ENCODE data around the gene UGT1A8. TPM values are rescaled to one million over a fixed set of nuclear protein-coding genes. Genes with fewer than 3 reads are reported as not detected.

UGT1A8 gene
- polyA plus RNA-seq, 1 of the 3 experiments (the other 2 are of a cell fraction), result not detected

DNA sequence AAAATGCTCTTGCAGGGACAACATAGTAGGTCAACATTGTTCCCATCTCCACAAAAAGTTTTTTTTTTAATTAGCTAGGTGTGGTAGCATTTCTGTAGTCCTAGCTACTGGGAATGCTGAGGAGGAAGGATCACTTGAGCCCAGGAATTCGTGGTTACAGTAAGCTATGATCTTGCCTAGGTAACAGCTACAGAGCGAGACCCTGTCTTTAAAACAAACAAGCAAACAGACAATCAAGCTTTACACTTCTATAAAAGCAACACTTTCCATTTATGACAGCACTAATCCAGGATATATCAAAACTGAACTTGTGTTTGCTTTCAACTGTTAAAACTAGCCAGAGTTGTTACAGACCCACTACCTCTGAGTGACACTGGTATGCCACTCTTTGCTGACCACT, 123.4 kb downstream of the UGT1A8 start:
- H3K9ac ChIP-seq, result no peak overlapping the region
- no peak overlapping the region for H3K27ac ChIP-seq (ENCODE audit: low read depth in 2 of 2, low read length in 1 of 2)
- no peaks in the 10 kb centered on the region for H3K4me1 ChIP-seq (ENCODE audit: control insufficient read depth in 1 of 2, insufficient read depth in 2 of 2, low read depth in 1 of 2, low read length in 1 of 2)
- TF ChIP-seq, protein P1, sequence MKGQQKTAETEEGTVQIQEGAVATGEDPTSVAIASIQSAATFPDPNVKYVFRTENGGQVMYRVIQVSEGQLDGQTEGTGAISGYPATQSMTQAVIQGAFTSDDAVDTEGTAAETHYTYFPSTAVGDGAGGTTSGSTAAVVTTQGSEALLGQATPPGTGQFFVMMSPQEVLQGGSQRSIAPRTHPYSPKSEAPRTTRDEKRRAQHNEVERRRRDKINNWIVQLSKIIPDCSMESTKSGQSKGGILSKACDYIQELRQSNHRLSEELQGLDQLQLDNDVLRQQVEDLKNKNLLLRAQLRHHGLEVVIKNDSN (IDR thresholded peaks at IDR 0.05; ENCODE audit: borderline replicate concordance, low read depth), result no peak
- TF ChIP-seq NRF1 (IDR thresholded peaks at IDR 0.05; ENCODE audit: low read depth, low read length), result no peak
- no peak for TF ChIP-seq TCF12 (IDR thresholded peaks at IDR 0.05)
- TF ChIP-seq RCOR1 (IDR thresholded peaks at IDR 0.05; ENCODE audit: low read length), result no peak
- no peak for TF ChIP-seq EZH2phosphoT487 (IDR thresholded peaks at IDR 0.05; ENCODE audit: borderline replicate concordance, low read depth)
- TF ChIP-seq EP300 (IDR thresholded peaks at IDR 0.05; ENCODE audit: borderline replicate concordance in 1 of 2, low read depth in 1 of 2, low read length in 1 of 2), result no peak
- TF ChIP-seq, protein P2, sequence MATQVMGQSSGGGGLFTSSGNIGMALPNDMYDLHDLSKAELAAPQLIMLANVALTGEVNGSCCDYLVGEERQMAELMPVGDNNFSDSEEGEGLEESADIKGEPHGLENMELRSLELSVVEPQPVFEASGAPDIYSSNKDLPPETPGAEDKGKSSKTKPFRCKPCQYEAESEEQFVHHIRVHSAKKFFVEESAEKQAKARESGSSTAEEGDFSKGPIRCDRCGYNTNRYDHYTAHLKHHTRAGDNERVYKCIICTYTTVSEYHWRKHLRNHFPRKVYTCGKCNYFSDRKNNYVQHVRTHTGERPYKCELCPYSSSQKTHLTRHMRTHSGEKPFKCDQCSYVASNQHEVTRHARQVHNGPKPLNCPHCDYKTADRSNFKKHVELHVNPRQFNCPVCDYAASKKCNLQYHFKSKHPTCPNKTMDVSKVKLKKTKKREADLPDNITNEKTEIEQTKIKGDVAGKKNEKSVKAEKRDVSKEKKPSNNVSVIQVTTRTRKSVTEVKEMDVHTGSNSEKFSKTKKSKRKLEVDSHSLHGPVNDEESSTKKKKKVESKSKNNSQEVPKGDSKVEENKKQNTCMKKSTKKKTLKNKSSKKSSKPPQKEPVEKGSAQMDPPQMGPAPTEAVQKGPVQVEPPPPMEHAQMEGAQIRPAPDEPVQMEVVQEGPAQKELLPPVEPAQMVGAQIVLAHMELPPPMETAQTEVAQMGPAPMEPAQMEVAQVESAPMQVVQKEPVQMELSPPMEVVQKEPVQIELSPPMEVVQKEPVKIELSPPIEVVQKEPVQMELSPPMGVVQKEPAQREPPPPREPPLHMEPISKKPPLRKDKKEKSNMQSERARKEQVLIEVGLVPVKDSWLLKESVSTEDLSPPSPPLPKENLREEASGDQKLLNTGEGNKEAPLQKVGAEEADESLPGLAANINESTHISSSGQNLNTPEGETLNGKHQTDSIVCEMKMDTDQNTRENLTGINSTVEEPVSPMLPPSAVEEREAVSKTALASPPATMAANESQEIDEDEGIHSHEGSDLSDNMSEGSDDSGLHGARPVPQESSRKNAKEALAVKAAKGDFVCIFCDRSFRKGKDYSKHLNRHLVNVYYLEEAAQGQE (IDR thresholded peaks at IDR 0.05; ENCODE audit: low read depth, low read length), result no peak
- no peak for TF ChIP-seq RXRA (IDR thresholded peaks at IDR 0.05; ENCODE audit: borderline replicate concordance, low read depth)
- no peak for TF ChIP-seq SIN3A (IDR thresholded peaks at IDR 0.05; ENCODE audit: borderline replicate concordance, low read depth, low read length)
- no peak for TF ChIP-seq FOSL2 (IDR thresholded peaks at IDR 0.05; ENCODE audit: borderline replicate concordance, low read depth)
- TF ChIP-seq RFX5 (IDR thresholded peaks at IDR 0.05; ENCODE audit: low read length), result no peak
- no peak for TF ChIP-seq GATA2 (CRISPR knock-in tag; IDR thresholded peaks at IDR 0.05)
- ChIA-PET CTCF (no interaction called here), POLR2A (no interaction called here)
- H3K36me3 ChIP-seq (replicated peaks in 1 of 2; ENCODE audit: control insufficient read depth in 1 of 2, insufficient read depth in 2 of 2, low read length in 1 of 2), result no peaks in the 10 kb centered on the region
- WGBS (ENCODE audit: low lambda C conversion rate), result 36% methylated on average over 2 of the region's 2 CpGs
- H3K4me2 ChIP-seq, result no peak overlapping the region
- no peaks in the 10 kb centered on the region for H3F3A ChIP-seq (replicated peaks; ENCODE audit: insufficient read depth)
- H2AFZ ChIP-seq (ENCODE audit: low read depth), result no peak overlapping the region
- H3K27me3 ChIP-seq (ENCODE audit: insufficient read depth), result no peaks in the 10 kb centered on the region
- no peaks in the 10 kb centered on the region for H3K9me3 ChIP-seq
- H3K4me3 ChIP-seq (ENCODE audit: low read depth in 2 of 2, low read length in 1 of 2), result no peak overlapping the region
- no peaks in the 10 kb centered on the region for H4K20me1 ChIP-seq (ENCODE audit: insufficient read depth)
- no peak for DNase-seq
- no peaks in the 10 kb centered on the region for H3K9me2 ChIP-seq
- H3K79me2 ChIP-seq (ENCODE audit: insufficient read depth), result no peaks in the 10 kb centered on the region

DNA sequence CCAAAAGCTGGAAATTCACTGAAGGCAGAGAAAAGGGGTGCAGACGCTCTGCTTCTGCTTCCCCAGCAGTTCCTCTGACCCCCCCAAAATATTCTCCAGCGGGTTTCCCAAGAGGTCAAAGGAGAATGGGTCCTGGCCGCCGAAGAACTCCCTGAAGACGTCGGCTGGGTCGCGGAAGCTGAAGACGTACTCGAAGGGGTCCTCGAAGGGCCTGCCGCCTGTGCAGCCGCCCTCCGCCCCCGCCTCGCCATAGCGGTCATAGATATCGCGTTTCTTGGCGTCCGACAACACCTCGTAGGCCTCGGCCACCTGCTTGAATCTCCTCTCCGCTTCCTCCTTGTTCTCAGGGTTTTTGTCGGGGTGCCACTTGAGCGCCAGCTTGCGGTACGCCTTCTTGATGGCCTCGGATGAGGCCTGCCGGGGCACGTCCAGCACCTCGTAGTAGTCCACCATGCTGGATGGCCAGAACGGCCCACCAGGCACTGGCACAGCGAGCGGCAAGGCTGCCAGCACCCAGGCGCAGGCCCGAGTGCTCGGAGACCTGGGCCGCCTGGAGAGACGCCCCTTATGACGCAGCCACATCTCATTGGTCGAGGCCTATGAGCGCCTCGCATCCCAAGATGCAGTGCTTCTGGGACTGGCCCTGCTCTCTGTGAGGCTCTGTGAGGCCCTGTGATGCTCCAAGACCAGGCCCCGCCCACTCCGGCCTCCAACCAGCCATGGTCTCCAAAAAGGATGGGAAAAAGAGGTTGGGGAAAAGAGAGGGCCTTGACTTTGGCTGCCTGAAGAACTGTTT, 126.2 kb downstream of the UGT1A8 start:
- H3K9ac ChIP-seq, result no peak overlapping the region
- H3K4me1 ChIP-seq (ENCODE audit: control insufficient read depth in 1 of 2, insufficient read depth in 2 of 2, low read depth in 1 of 2, low read length in 1 of 2), result no peaks in the 10 kb centered on the region
- no peak overlapping the region for H3K4me2 ChIP-seq
- H2AFZ ChIP-seq (ENCODE audit: low read depth), result no peak overlapping the region
- no peaks in the 10 kb centered on the region; the same call in 1 of the 2 replicates for H3K27me3 ChIP-seq (ENCODE audit: insufficient read depth)
- POLR2A ChIA-PET, result no interaction called here
- H3K79me2 ChIP-seq (ENCODE audit: insufficient read depth), result no peaks in the 10 kb centered on the region
- no peaks in the 10 kb centered on the region for H3F3A ChIP-seq (replicated peaks; ENCODE audit: insufficient read depth)
- CTCF ChIA-PET, result no interaction called here
- no peaks in the 10 kb centered on the region for H3K9me3 ChIP-seq
- WGBS (ENCODE audit: low lambda C conversion rate), result 82% methylated on average over 33 of the region's 46 CpGs
- no peak overlapping the region for H3K4me3 ChIP-seq (ENCODE audit: low read depth in 2 of 2, low read length in 1 of 2)
- DNase-seq, result no peak
- TF ChIP-seq, protein P3, sequence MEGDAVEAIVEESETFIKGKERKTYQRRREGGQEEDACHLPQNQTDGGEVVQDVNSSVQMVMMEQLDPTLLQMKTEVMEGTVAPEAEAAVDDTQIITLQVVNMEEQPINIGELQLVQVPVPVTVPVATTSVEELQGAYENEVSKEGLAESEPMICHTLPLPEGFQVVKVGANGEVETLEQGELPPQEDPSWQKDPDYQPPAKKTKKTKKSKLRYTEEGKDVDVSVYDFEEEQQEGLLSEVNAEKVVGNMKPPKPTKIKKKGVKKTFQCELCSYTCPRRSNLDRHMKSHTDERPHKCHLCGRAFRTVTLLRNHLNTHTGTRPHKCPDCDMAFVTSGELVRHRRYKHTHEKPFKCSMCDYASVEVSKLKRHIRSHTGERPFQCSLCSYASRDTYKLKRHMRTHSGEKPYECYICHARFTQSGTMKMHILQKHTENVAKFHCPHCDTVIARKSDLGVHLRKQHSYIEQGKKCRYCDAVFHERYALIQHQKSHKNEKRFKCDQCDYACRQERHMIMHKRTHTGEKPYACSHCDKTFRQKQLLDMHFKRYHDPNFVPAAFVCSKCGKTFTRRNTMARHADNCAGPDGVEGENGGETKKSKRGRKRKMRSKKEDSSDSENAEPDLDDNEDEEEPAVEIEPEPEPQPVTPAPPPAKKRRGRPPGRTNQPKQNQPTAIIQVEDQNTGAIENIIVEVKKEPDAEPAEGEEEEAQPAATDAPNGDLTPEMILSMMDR (IDR thresholded peaks at IDR 0.05), result no peak
- TF ChIP-seq TEAD4 (IDR thresholded peaks at IDR 0.05; ENCODE audit: borderline replicate concordance, insufficient read depth), result no peak
- TF ChIP-seq FOXJ3 (CRISPR knock-in tag; IDR thresholded peaks at IDR 0.05), result no peak
- no peak for TF ChIP-seq GABPA (IDR thresholded peaks at IDR 0.05; ENCODE audit: low read depth)
- TF ChIP-seq TAF1 (IDR thresholded peaks at IDR 0.05; ENCODE audit: borderline replicate concordance, low read depth, low read length), result no peak
- TF ChIP-seq, protein P4, sequence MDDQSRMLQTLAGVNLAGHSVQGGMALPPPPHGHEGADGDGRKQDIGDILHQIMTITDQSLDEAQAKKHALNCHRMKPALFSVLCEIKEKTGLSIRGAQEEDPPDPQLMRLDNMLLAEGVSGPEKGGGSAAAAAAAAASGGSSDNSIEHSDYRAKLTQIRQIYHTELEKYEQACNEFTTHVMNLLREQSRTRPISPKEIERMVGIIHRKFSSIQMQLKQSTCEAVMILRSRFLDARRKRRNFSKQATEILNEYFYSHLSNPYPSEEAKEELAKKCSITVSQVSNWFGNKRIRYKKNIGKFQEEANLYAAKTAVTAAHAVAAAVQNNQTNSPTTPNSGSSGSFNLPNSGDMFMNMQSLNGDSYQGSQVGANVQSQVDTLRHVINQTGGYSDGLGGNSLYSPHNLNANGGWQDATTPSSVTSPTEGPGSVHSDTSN (IDR thresholded peaks at IDR 0.05), result no peak
- TF ChIP-seq, protein P5, sequence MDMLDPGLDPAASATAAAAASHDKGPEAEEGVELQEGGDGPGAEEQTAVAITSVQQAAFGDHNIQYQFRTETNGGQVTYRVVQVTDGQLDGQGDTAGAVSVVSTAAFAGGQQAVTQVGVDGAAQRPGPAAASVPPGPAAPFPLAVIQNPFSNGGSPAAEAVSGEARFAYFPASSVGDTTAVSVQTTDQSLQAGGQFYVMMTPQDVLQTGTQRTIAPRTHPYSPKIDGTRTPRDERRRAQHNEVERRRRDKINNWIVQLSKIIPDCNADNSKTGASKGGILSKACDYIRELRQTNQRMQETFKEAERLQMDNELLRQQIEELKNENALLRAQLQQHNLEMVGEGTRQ (IDR thresholded peaks at IDR 0.05; ENCODE audit: borderline replicate concordance, low read depth, low read length), result no peak
- no peaks in the 10 kb centered on the region for H3K9me2 ChIP-seq
- H3K36me3 ChIP-seq (replicated peaks in 1 of 2; ENCODE audit: control insufficient read depth in 1 of 2, insufficient read depth in 2 of 2, low read length in 1 of 2), result no peaks in the 10 kb centered on the region
- H4K20me1 ChIP-seq (ENCODE audit: insufficient read depth), result no peaks in the 10 kb centered on the region
- no peak overlapping the region for H3K27ac ChIP-seq (ENCODE audit: low read depth in 2 of 2, low read length in 1 of 2)

Measured in SK-N-SH (cell line).